Stimulated activated CD8-positive, alpha-beta memory T cell treated with anti-CD3 and anti-CD28 coated beads, Interleukin-12 subunit alpha, Interleukin-12 subunit beta, amount 100 ng/mL, for 1 hour (primary cell): ENCODE data around the gene HOXD10.

Experiments used
- DNase-seq: peaks from one replicate; pipeline ENCODE4 v3.0.0-alpha.2; 2020; ENCODE audit warnings: low read depth

Gene HOXD10

DNA sequence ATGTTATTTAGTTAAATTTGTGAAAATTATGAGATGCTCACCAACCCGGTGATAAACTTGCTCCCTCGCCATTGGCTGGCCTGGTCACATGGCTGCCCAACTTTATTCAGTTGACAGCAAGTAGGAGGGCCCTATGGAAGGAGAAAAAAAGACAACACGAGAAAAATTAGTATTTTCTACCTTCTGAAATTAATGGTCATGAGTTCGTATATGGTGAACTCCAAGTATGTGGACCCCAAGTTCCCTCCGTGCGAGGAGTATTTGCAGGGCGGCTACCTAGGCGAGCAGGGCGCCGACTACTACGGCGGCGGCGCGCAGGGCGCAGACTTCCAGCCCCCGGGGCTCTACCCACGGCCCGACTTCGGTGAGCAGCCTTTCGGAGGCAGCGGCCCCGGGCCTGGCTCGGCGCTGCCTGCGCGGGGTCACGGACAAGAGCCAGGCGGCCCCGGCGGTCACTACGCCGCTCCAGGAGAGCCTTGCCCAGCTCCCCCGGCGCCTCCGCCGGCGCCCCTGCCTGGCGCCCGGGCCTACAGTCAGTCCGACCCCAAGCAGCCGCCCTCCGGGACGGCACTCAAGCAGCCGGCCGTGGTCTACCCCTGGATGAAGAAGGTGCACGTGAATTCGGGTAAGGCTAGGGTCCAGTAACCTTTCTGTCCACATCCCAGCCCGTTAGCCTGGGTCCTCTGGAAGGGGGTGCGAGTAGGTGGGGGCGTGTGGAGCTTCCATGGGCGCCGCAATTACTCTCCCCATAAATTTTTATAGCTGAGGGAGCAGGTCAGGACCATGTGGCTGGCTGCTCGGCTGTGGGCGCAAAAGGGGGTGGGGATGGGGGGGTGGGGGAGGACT is 35.1 kb downstream of the HOXD10 start, which contains the start of gene HOXD4:
Gene HOXD4, plus strand, starts transcription at position 109 of the 846 bp plus-strand sequence. Its CDS starts 84 bp downstream, at position 193.
- DNase-seq: no peak

DNA sequence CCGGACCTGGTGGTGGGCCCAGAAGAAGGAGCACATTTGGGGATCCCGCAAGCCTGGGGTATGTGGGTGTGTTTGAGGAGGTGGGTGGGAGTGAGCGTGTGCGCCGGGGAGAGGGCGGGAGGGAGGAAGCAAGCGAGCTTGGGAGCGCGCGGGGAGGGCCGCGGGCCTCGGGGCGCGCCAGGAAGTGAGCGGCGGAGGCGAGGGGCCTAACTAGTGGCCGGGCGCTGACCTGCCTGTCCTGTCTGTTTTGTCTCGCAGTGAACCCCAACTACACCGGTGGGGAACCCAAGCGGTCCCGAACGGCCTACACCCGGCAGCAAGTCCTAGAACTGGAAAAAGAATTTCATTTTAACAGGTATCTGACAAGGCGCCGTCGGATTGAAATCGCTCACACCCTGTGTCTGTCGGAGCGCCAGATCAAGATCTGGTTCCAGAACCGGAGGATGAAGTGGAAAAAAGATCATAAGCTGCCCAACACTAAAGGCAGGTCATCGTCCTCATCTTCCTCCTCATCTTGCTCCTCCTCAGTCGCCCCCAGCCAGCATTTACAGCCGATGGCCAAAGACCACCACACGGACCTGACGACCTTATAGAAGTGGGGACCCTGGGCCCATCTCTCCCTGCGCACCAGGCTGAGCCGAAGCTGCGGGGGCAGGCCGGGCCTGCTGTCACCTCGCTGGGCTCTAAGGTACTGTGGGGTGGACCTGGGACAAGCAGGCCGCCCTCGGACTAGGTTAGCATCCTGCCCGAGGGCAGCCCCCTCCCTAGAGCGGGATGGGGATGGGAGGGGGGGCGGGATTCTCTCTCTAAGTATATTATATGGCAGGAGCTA is 36.0 kb downstream of the HOXD10 start:
- no peak for DNase-seq

DNA sequence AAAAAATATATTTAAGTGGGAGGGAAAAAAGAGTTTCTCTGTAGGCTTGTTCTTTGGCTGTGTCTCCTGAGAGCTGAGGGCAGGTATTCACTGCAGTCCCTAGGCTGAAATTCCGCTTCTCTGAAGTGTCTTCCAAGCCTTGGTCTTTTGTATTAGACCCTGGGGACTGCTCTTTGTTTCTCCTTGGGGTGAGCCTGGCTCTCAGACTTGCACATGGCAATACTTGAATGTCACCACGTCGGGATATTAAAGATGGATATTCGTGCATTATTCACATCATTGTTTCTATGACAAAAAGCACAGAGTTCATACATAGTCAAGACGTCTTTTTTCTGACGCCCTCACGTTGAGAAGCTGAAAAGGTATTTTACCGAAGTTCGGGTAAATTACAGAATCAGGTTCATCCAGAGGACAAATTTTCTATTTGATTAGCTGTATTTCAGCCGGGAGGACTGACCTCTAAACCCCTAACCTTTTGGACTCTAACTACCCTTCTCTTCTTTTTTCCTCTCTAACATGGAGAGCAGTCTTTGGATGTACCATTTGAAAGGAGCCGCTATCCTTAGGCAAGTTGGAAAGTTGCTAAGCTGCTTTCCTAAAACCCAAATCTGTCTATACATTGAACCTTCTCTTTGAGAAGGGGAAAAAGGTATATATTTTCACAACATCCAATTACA is 38.1 kb downstream of the HOXD10 start:
- no peak for DNase-seq

DNA sequence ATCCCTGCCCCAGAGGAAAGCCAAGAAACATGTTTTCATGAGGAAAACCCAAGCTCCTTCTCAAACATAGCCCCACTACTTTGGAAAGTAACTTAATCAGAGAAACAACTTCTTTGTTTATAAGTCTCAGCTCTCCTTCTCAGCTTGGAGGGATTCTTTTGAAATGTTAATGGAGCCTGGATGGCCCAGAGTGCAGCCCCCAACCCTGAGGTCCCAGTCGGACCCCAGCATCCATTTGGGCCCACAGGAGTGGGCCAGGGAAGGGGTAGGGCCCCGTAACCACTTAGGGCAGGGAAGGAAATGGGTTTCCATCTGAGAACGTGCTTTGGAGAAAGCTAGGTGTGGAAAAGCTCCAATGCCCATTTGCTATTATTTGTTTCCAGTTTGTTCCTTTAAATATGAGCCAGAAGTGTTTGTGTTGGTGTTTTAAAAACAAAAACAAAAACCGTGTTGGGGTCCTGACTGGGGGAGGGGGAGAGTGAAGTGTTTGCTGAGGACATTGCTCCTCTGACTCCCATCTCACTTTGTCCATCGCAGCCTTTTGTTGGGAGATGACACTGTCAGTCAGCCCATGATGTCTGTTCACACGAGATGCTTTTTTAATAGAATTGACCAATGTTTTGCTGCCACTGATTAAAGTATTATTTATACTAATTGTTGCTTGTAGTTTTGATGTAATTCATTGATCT is 38.9 kb downstream of the HOXD10 start:
- no peak for DNase-seq

DNA sequence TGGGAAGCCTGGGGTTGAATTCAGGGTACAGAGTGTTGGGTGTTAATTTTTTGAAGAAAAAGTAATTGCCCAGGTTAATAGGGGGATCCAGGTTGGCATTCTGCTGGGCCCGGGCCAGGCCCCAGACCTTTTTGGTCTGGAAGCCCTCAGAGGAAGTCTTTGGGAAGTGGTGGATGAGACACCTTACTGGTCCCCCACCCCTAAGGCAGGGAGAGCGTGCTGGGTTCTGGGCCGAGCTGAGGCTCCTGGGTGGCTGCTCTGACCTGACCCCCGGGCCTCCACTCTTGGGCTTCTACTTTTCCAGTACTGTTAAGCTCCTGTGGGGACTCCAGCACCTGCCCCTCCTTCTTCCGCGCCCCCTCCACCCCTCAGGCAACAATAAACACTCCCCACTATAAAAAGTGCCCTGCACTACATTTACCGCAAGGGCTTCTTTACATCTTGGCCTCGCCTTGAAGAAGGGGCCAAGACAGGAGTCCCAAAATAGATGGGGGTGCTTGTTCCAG is 39.8 kb downstream of the HOXD10 start:
- no peak for DNase-seq

DNA sequence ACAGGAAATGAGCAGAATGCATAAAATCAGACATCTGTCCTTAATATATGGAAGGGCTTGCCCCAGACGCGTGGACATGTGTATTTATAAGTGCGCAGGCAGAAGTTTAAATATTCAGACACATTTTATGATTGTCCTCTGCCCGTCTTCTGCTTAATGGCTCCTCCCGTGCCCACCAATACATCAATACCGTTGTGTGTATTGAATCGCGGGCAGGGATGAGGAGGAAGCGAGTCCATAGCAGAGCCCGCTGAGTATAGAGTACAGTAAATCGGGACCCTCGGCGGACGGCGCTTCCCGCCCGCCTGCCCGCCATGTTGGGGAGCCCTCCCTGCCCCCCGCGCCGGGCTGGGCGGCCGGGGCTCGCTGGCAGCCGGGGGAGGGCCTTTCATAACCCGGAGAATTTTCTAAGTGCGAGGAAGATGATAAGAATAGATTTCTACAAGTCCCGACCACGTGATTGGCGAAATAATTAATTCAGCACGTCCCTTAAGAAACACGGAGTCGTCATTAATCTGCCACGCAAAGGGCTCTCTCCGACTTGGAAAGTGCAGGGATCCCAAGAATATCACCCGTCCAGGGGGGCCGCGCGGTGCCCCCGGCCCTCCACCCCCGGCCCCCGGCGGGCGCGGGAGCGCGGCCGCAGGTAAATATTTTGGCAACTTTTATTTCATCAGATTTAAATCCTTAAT is 40.4 kb downstream of the HOXD10 start, which contains the start of gene HOXD3:
Gene HOXD3, plus strand, starts transcription at position 501 of the 692 bp plus-strand sequence. CDS start 11,808 bp downstream, outside the sequence.
- no peak for DNase-seq

DNA sequence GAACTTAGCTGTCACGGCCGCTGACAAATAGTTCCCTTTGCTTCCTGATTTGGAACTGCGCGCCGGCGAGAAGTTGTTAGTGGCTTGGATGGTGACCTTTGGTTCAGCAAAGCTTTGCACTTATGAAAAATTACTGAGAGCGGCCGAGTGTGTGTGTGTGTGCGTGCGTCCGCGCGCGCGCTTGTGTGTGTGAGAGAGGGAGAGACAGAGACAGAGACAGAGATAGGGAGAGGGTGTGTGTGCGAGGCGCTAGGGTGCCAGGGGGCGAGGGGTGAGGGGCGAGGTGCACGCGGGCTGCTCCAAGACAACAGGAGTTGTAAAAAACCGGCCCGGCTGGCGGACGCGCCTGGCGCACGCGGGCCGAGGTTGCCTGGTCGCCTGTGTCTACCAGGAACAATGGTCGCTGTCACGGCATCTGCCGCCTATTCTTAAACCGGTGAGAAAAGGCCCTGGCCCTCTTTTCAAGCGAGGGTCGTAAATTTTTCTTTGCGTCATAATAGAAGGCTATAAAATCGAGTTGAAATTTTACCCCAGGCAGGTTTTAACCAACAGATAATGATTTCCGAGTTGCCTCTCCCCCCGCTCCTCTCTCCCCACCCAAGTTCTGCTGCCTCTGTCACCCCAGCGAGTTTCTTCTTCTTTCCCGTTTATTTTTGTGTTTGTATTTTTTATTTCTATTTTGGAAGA is 41.1 kb downstream of the HOXD10 start:
- DNase-seq: no peak

DNA sequence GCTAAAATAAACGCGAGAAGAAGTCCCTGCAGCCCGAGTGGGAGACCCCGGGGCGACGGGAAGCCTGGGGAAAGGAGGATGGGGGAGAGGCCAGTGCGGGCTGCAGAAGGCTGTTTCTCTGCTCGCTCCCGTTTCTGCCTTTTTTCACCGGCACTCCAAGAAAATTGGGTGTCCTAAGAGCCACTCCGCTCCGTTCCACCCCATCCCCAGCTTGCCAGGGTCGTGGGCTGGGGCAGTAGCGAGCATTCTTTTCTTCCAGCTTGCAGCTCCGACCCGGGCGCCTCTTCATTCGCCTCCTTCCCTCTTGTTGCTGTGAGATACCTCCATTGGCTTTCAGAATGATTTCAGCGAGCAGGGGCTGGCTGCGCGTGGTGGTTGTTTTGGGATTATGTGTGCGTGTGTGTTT is 41.6 kb downstream of the HOXD10 start:
- DNase-seq: no peak

DNA sequence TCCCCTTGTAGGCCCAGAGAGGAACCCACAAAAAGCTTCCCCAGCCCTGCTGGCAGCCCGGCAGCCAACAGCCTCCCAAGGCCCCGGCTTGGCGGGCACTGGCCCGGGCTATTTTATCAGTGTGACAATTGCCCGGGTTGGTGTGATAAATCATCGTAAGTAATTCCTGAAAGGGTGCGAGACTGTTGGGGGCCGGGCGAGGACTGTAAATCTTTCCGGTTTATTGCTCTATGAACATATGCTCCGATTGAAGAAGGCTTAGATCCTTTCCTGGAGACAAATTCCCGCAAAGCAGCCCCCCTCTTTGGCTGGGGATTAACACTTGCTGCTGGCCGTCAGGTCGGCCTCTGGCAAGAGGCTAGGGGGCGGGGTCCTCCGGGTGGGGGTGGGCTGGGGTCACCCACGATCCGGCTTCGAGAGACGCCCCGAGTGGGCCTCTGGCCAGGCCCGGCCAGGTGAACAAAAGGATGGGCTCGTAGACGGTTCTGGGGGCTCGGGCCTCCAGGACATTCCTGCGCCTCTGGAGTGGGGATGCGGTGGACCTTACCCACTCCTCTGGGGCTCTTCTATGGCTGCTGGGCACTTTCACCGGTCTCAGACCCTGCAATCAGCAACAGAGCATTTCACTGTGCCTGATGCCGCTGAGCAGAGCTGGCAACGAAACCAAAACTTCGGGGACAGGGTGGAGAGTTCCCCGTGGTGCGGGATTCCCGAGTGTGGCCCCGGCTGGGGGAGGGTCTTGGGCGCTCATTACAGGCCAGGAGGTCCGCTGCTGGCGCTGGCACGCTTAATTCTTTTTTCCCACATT is 42.5 kb downstream of the HOXD10 start:
- no peak for DNase-seq

DNA sequence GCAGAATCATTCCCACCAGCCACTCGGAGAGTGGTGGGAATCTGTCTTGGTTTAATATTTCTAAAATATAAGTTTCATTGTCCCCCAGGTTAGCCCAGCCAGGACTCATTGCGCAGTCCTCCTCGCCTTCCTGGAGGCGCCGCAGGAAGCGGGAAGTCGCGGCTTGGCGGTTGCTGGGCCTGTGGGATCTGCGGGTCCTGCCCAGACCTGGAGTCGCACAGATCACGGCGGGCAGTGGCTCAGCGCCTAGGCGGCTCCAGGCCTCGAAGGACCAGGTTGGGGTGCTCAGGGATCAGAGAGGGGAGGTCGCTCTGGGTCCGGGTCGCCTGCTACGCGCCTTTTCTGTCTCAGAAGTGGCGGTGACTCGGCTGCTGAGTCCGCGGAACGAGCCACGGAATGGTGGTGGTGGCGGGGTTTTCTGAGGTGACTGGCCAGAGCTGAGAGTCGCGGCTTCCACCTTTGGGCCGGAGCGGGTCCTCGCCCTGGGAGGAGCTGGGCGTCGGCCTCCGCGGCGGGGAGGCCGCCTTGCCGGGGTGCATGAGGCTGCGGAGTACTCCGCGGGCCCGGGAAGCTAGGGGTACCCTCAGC is 43.2 kb downstream of the HOXD10 start:
- DNase-seq: no peak

DNA sequence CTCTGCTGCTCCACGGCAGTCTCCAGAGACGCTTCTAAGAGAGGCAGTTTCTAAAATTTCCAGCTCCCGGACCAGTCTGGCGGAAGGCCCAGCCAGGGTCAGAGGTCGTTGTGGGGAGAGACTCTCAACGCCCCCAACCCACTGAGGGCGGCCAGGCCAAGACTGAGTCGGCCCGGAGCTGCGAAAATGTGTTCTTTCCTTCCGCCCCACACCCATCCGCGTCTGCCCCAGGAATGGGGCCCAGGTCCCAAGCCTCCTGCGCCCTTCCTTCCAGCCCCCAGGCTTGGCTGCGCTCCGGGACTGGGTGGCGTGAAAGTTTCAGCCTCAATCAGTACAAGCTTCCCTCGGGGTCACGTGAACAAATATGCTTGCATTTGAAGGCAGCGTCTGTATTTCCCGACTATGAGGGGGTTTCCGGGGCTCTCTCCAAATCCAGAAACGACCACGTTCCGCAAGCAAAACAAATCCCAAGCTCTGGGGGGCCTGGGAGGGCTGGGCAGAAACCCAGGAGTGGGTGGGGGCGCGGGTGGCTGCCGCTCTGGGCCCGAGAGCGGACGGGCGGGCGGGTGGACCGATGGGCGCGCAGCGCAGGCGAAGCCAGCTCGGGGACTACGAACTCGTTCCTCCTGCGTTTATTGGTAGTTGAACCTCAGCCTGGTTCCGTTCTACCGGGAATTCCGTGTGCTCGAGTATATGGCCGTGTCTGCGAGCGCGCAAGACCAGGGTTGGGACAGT is 43.8 kb downstream of the HOXD10 start:
- no peak for DNase-seq

DNA sequence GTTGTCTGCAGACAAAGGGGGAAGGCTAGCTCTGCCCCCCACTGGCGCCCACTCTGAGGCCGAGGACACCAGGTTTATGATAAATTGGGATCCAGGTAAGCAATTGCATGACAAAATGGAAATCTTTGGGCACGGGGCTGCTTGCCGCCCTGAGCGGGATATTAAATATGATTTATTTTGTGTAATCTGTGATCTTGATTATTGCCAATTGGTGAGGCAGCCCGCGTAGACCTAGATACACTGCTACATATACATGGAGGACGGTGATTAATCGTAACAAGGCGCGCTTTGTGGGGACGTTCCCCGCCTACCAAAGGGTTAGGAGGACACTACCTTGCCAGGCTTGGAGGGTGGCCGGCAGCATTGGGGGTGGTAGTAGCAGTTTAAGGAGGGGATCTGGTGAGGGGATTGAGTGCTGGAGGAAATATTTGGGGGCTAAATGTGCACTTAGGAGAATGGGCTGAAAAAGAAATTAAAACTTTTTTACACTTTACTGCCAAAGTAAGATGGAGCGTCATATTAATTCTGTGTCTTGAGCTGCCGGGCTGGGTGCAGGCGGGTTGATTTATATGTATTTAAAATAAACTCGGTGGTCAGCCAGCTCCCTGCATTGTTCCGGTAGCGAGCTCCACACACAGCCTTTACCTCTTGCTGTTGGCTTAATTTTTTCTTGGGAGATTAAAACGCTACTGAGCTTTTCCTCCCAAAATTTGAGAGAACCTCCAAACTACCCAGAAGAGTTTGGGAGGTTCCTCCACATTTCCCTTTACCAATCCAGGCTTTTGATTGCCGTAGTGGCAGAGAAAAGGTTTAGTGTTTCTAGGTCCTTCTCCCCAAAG is 44.6 kb downstream of the HOXD10 start:
- DNase-seq: no peak

DNA sequence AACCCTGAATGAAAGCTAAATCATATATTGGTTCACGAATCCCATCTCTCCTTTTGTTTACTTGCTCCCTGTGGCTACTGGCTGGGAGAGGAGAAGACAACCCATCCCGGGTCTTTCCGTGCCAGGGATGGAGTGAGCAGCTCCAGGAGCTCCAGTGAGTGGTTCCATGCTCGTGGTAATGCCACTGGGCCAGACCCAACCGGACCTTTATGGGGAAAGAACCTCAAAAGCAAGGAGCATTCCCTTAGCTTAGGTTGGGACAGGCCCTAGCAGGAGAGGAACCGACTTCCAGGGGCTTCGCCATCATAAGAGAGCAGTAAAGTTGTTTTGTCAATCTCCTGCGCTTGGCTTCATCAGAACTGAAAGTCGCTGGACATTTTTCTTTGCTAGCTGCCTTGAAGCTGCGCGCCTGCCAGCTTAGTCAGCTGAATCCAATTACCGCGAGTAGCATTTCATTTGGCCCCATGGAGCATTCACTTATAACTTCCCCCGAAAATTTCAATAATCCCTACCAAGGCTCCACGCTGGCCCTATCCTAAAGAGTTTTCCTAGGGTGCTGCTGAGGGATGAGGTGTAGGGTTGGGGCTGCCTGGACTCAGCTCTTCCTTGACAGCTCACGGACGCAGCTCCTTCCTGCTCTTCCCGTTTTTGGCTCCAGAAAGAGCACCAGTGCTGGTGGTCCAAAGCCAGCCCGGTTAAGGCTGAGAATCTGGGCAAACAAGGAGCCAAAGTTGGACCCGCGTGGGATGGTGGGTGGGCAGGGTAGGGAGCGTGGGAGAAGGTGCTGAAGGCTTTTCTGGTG is 45.4 kb downstream of the HOXD10 start:
- DNase-seq: no peak

DNA sequence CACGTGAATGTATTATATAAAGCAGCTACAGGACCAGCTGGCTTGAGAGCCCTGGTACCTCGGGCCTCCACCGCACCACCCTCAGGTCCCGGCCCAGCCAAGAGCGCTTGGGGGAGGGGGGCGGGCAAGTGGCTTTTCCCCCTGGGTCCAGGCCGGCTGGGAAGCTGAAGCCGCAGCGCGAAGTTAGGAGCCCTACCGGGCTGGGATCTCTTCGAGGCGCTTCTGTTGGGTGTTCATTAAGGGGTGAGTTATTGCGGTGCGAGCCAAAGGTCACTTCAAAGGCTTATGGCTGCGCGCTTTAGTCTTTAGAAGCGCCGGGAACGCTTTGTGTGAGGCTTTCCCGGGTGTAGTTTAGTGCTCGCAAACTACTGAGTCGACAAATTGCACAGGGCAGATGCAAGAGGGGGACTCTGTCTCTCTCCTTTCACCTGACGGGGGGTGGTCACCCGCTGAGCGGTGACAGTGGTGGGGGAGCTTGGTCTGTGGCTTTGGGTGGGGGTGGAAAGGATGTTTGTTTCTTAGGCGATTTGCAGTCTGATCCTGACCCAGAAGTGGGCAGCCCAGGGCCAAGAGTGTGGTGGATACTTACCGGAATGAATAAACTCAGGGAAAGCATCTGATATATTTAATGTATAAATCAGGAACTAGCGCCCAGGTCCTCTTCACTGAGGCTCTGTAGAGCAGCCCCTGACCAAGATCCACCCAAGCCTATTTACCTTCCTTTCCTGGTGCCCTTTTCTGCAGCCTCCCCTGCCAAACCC is 46.5 kb downstream of the HOXD10 start:
- no peak for DNase-seq

DNA sequence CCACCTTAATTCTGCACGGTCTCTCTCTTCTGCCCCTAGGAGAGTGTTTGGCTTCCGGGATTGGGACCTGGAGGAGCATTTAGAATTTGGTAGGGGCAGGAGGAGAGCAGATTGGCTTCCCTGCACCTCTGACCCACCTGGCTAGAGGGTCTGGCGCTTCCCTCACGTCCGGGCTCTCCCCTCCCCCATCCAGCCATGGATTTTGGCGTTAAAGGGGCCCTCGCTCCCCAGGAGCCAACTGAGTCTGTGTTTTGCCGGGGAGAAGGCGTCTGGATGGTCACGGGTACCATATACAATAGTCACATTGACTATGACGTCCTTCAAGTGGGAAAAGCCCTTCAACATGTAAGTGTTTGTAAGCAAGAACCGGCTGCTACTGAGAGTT is 47.1 kb downstream of the HOXD10 start:
- DNase-seq: no peak

DNA sequence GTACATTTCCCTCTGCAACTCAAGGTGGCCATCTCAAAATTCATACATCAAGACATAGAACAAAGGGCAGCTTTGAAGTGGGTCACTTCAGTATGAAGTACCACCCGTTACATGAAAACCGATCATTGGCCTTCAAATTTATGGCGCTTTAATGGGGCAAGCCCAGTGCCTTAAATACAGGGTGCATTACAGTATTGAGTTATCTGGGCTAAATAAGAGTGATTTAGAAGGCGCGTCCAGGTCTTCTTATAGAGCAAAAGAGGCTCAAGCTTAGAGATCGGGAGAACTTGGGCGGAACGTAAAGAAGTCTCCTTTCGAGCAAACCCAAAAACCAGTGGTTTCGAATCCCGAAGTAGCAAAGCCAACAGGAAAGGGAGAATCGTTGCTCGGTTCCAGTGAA is 47.6 kb downstream of the HOXD10 start:
- no peak for DNase-seq
